GM12801 (cell line): ENCODE data around the gene AMIGO2.

Source experiments
- TF ChIP-seq, protein P1 (sequence below): IDR thresholded peaks from one replicate; pipeline ENCODE4 v1.5.1; 2011; ENCODE audit warnings: control low read depth; ENCODE audit not compliant: insufficient read length; ENCODE audit errors: extremely low read depth

Gene AMIGO2

GRCh38 chr12:47107446-47107845 is 27.7 kb upstream of the AMIGO2 start:
- TF ChIP-seq, protein P1, sequence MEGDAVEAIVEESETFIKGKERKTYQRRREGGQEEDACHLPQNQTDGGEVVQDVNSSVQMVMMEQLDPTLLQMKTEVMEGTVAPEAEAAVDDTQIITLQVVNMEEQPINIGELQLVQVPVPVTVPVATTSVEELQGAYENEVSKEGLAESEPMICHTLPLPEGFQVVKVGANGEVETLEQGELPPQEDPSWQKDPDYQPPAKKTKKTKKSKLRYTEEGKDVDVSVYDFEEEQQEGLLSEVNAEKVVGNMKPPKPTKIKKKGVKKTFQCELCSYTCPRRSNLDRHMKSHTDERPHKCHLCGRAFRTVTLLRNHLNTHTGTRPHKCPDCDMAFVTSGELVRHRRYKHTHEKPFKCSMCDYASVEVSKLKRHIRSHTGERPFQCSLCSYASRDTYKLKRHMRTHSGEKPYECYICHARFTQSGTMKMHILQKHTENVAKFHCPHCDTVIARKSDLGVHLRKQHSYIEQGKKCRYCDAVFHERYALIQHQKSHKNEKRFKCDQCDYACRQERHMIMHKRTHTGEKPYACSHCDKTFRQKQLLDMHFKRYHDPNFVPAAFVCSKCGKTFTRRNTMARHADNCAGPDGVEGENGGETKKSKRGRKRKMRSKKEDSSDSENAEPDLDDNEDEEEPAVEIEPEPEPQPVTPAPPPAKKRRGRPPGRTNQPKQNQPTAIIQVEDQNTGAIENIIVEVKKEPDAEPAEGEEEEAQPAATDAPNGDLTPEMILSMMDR: no peak

GRCh38 chr12:47105914-47106674 is 26.3 kb upstream of the AMIGO2 start:
- TF ChIP-seq, protein P1: no peak

DNA sequence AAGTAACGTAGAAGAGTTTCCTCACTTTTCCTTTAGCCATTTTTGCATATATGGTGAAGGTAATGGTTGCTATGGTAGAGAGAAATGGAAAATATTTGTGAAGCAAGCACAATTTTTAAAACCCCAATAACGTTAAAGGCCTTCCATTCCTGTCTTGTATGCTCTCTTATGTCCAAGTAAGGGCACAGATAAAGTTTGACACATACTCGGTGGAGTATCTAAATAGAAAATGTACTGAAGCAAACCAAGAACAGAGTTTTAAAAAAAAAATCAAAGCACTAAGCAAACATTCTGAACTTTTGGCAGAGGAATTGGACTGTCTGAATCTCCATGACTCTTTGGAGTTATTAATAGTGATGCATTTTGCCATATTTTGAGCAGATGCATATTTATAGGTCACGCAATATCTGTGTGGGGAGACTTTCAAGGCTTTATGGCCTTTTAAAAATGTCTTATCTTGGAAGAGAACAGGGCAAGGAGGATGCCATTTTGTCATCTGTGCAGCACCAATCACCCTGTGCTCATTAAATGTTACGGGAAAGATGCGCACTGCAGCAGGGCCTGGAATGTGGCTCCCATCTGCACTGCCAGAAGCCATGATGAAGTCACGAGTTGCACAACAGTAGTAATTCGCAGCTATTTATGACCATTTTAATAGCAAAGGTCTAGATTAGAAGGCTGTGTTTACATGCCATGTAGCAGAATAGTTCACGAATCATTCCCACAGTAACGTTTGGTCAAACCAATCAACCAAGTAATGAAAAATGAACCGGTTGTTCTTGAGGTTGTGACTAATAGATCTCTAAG is 23.3 kb upstream of the AMIGO2 start:
- TF ChIP-seq, protein P1: no peak

DNA sequence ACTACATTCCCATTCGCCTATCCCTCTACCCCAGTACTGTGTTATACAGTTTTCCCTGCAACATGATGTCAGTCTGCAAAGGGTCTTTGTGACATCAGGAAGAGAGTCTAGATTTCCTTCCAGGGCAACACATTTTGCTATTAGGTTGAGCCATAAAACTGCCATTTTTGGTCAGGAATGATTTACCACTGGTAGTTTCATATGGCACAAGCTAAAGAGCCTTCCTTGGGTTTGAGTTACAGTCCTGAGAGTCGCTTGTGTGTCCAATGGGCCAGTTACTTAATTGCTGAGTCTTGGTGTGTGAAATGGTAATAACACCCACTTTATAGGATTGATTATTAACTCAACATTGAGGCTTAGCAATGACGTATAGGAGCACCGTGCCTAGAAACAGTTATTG is 22.6 kb upstream of the AMIGO2 start:
- TF ChIP-seq, protein P1: no peak

DNA sequence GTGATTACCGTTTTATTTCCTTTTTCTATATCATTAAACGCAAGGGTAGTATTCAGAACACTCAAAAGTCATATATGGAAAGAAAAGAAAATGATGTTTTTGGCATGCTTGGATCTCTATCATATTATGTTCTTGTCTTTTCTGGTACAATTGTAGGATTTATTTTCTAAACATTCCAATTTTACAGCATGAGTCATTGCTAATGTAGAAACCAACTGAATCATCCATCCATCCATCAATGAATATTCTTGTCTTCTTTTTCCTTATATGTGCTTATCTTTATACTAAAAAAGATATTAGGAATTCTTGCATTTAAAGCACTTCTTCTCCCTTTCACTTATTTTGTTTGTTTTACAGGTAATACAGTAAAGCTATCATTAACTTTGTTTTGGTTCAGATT is 20.4 kb upstream of the AMIGO2 start:
- TF ChIP-seq, protein P1: no peak

DNA sequence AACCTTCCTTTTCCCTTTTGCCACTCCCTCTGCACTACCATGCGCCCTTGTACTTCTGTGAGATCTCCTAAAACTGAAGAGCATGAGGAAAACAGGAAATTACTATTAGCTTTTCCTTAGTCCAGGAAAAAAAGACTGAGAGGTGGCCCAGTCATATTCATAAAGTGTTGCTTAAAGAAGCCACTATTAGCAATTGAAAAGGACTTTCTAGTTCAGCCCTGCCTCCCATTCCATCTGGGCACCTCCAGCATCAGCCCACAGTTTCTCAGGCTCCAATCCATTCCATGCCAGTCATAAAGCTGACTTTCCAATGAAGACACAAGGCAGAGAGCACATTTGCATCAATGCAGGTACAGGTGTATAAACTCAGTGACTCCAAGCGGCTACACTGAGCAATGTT is 19.9 kb upstream of the AMIGO2 start:
- TF ChIP-seq, protein P1: no peak

GRCh38 chr12:47098099-47098498 is 18.3 kb upstream of the AMIGO2 start:
- TF ChIP-seq, protein P1: no peak
